T-helper 2 cell treated with Interferon-gamma antibody and Interleukin-4, amounts not matched to agents 100 ng/mL and 5 ng/mL, for 36 hours (primary cell): ENCODE data around the gene U2AF1. TPM values are rescaled to one million over a fixed set of nuclear protein-coding genes. Genes with fewer than 3 reads are reported as not detected.
"Not testable (repeated sequence)": the region's sequence is repeated elsewhere in the genome, so short reads cannot be mapped to it uniquely, and the experiment has no call there.

Experiments used
- intact Hi-C: fragments of 100-400 bp; cut with micrococcal nuclease; formaldehyde crosslinking; loops from one replicate; pipeline ENCODE4 v1.15.1; 2023
- total RNA-seq: library from RNA; stranded (reverse); gene quantifications from 2 replicates; pipeline ENCODE4 v1.2.3, GENCODE V29; 2022

U2AF1 gene
- 6.1 and 7.5 TPM in 2 replicates for total RNA-seq

- intact Hi-C loops, result not testable (repeated sequence)
Observed at GRCh38 chr21:43106965-43107793, at the start of gene U2AF1. TSS of gene U2AF1 (minus strand) at chr21:43107570. CDS start at chr21:43107494, 76 bp downstream.

GRCh38 chr21:43153601-43154000 is 46.2 kb upstream of the U2AF1 start:
- intact Hi-C loops, result not testable (repeated sequence)

- intact Hi-C loops, result not testable (repeated sequence)
Observed at GRCh38 chr21:43149344-43149743, 42.0 kb upstream of the U2AF1 start.

- intact Hi-C loops, result not testable (repeated sequence)
Observed at GRCh38 chr21:43147999-43148398, 40.6 kb upstream of the U2AF1 start.

GRCh38 chr21:43146637-43147036 is 39.3 kb upstream of the U2AF1 start:
- intact Hi-C loops, result not testable (repeated sequence)

- intact Hi-C loops, result not testable (repeated sequence)
Observed at GRCh38 chr21:43141407-43141806, 34.0 kb upstream of the U2AF1 start.

GRCh38 chr21:43138944-43139343 is 31.6 kb upstream of the U2AF1 start:
- intact Hi-C loops, result not testable (repeated sequence)

GRCh38 chr21:43134520-43134919 is 27.1 kb upstream of the U2AF1 start:
- intact Hi-C loops, result not testable (repeated sequence)

GRCh38 chr21:43130094-43130493 is 22.7 kb upstream of the U2AF1 start:
- intact Hi-C loops, result not testable (repeated sequence)

- intact Hi-C loops, result not testable (repeated sequence)
Observed at GRCh38 chr21:43115956-43116355, 8.6 kb upstream of the U2AF1 start.

- intact Hi-C loops, result not testable (repeated sequence)
Observed at GRCh38 chr21:43114483-43114882, 7.1 kb upstream of the U2AF1 start.

- intact Hi-C loops, result not testable (repeated sequence)
Observed at GRCh38 chr21:43109006-43109405, 1.6 kb upstream of the U2AF1 start.

GRCh38 chr21:43108177-43108576 is 807 bp upstream of the U2AF1 start:
- intact Hi-C loops, result not testable (repeated sequence)

- intact Hi-C loops, result not testable (repeated sequence)
Observed at GRCh38 chr21:43107794-43108137, 396 bp upstream of the U2AF1 start.

GRCh38 chr21:43104642-43105041 is 2.7 kb downstream of the U2AF1 start:
- intact Hi-C loops, result not testable (repeated sequence)

GRCh38 chr21:43102281-43102680 is 5.1 kb downstream of the U2AF1 start:
- intact Hi-C loops, result not testable (repeated sequence)

- intact Hi-C loops, result not testable (repeated sequence)
Observed at GRCh38 chr21:43101676-43102075, 5.7 kb downstream of the U2AF1 start.

GRCh38 chr21:43101000-43101399 is 6.4 kb downstream of the U2AF1 start:
- intact Hi-C loops, result not testable (repeated sequence)

- intact Hi-C loops, result not testable (repeated sequence)
Observed at GRCh38 chr21:43091979-43092614, 15.3 kb downstream of the U2AF1 start.

GRCh38 chr21:43090947-43091346 is 16.4 kb downstream of the U2AF1 start:
- intact Hi-C loops, result not testable (repeated sequence)

- intact Hi-C loops, result not testable (repeated sequence)
Observed at GRCh38 chr21:43089463-43089862, 17.9 kb downstream of the U2AF1 start.

GRCh38 chr21:43082587-43083300 is 24.6 kb downstream of the U2AF1 start:
- intact Hi-C loops, result not testable (repeated sequence)
